Measurements from ENCODE around the gene TEX54. TPM values are rescaled to one million over a fixed set of nuclear protein-coding genes. Genes with fewer than 3 reads are reported as not detected.

TEX54 gene
- total and polyA plus RNA-seq, 2 of the 13 experiments (the other 11 are each of a cell fraction or from before 2014, with no cell fraction given), result not detected

- TF ChIP-seq MNT (IDR thresholded peaks at IDR 0.05) (peak; percentile 90), ZMAT5 (CRISPR knock-in tag; IDR thresholded peaks at IDR 0.05; ENCODE audit: borderline replicate concordance, low read depth) (no peak), MTA1 (CRISPR knock-in tag; IDR thresholded peaks at IDR 0.05; ENCODE audit: borderline replicate concordance) (peak; percentile 86; the same call in 1 of the 2 replicates), ZNF292 (CRISPR knock-in tag; IDR thresholded peaks at IDR 0.05; ENCODE audit: borderline replicate concordance, low read depth) (peak; percentile 56; the same call in 1 of the 2 replicates), DBP (CRISPR knock-in tag; IDR thresholded peaks at IDR 0.05; ENCODE audit: not compliant biosample characterization) (peak; percentile 97), ZFY (CRISPR knock-in tag; IDR thresholded peaks at IDR 0.05) (peak; percentile 79), BORCS8-MEF2B (CRISPR knock-in tag; IDR thresholded peaks at IDR 0.05) (peak; percentile 94), ZFP36L1 (CRISPR knock-in tag; IDR thresholded peaks at IDR 0.05) (peak; percentile 98), CENPX (CRISPR knock-in tag; IDR thresholded peaks at IDR 0.05) (no peak), NCOA2 (CRISPR knock-in tag; IDR thresholded peaks at IDR 0.05) (peak; percentile 57), ZBTB3 (CRISPR knock-in tag; IDR thresholded peaks at IDR 0.05; ENCODE audit: borderline replicate concordance, low read depth) (0 out of 2 replicates have a peak, but pooled peaks have one; percentile 56), TBL1XR1 (IDR thresholded peaks at IDR 0.05; ENCODE audit: borderline replicate concordance, low read length, partially characterized antibody) (peak; percentile 26), GPBP1L1 (CRISPR knock-in tag; IDR thresholded peaks at IDR 0.05) (no peak), FOXP4 (CRISPR knock-in tag; IDR thresholded peaks at IDR 0.05) (peak; percentile 66), ZNF20 (CRISPR knock-in tag; IDR thresholded peaks at IDR 0.05) (no peak; the same call in 1 of the 2 replicates), RFX1 (IDR thresholded peaks at IDR 0.05) (no peak), KMT2B (CRISPR knock-in tag; IDR thresholded peaks at IDR 0.05) (peak; percentile 81), PRDM4 (CRISPR knock-in tag; IDR thresholded peaks at IDR 0.05; ENCODE audit: borderline replicate concordance) (no peak), ZBTB38 (CRISPR knock-in tag; IDR thresholded peaks at IDR 0.05) (peak; percentile 96), ZNF546 (CRISPR knock-in tag; conservative IDR thresholded peaks at IDR 0.05) (peak; percentile 85)
Observed at GRCh38 chr11:62855571-62856332, 23.1 kb upstream of the TEX54 start (continued).
